ENCODE data around the gene GTF2I. TPM values are rescaled to one million over a fixed set of nuclear protein-coding genes. Genes with fewer than 3 reads are reported as not detected.

GTF2I gene
- total and polyA plus RNA-seq, 2 donors (not counting 3 experiments of a cell fraction or from before 2014, with no cell fraction given) = 47.6 to 242 TPM

- no peaks in the 10 kb centered on the region for H3K79me2 ChIP-seq (ENCODE audit: control insufficient read depth, insufficient read depth, low read length)
- no peak overlapping the region for H3K9ac ChIP-seq (replicated peaks; ENCODE audit: extremely low read depth, insufficient read depth, low read length)
- no peaks in the 10 kb centered on the region for H3K27me3 ChIP-seq (ENCODE audit: control insufficient read depth in 2 of 2, insufficient read depth in 2 of 2, low read length in 2 of 2)
- dilution Hi-C loops (cut with MboI; ENCODE audit: extremely low pct_ligation_motif_present, low sequenced_read_pairs) (no loop called here), intact Hi-C loops (cut with micrococcal nuclease) (no loop called here)
- H2AFZ ChIP-seq (ENCODE audit: low read depth, low read length) = no peak overlapping the region
- no peaks in the 10 kb centered on the region for H3K9me1 ChIP-seq (replicated peaks; ENCODE audit: control insufficient read depth, extremely low read depth, insufficient read depth, low read length)
- H3K4me2 ChIP-seq (ENCODE audit: insufficient read depth, low read length) = no peak overlapping the region
- BruUV-seq (replicated peaks) = no TSS peak
- H3K4me3 ChIP-seq (replicated peaks in 1 of 3; ENCODE audit: insufficient read depth in 1 of 3, low read depth in 1 of 3, low read length in 3 of 3) = no peak overlapping the region
- no peaks in the 10 kb centered on the region for H3K36me3 ChIP-seq (ENCODE audit: control insufficient read depth in 2 of 2, extremely low read depth in 1 of 2, insufficient read depth in 2 of 2, low read length in 2 of 2)
- no peaks in the 10 kb centered on the region for H3K4me1 ChIP-seq (ENCODE audit: control insufficient read depth, extremely low read depth, insufficient read depth, low read length)
- no peak for DNase-seq (ENCODE audit: low read depth, low spot score)
- POLR2A ChIA-PET = no interaction called here
- CTCF ChIA-PET = interaction anchor here (1.3 kb wide), 1 partner anchor 9 kb away, joined by 3 read pairs; no protein-coding TSS in a partner anchor
- no peaks in the 10 kb centered on the region for H3K9me3 ChIP-seq (replicated peaks; ENCODE audit: control insufficient read depth, insufficient read depth, low read length)
- H4K20me1 ChIP-seq (replicated peaks; ENCODE audit: control insufficient read depth, extremely low read depth, insufficient read depth, low read length) = no peaks in the 10 kb centered on the region
- H3K27ac ChIP-seq (ENCODE audit: insufficient read depth, low read depth, low read length) = no peak overlapping the region
- TF ChIP-seq EZH2 (IDR thresholded peaks at IDR 0.05; ENCODE audit: borderline replicate concordance, low read depth, low read length, severe bottlenecking) = no peak
- no peak for TF ChIP-seq POLR2A (IDR thresholded peaks at IDR 0.05; ENCODE audit: low read depth, low read length)
- TF ChIP-seq GATA2 (IDR thresholded peaks at IDR 0.05; ENCODE audit: insufficient read depth, insufficient read length, low read depth, low read length) = no peak
- TF ChIP-seq JUN (IDR thresholded peaks at IDR 0.05; ENCODE audit: borderline replicate concordance, insufficient read depth, insufficient read length, low read depth) = no peak
- no peak for TF ChIP-seq FOS (IDR thresholded peaks at IDR 0.05; ENCODE audit: borderline replicate concordance, insufficient read depth, low read length)
- no peak for TF ChIP-seq MYC (IDR thresholded peaks at IDR 0.05; ENCODE audit: low read depth, low read length)
- TF ChIP-seq POLR2AphosphoS5 (IDR thresholded peaks at IDR 0.05; ENCODE audit: insufficient read depth, low read depth, low read length) = no peak
- TF ChIP-seq MAX (IDR thresholded peaks at IDR 0.05; ENCODE audit: insufficient read depth, insufficient read length) = no peak
- TF ChIP-seq CTCF (IDR thresholded peaks at IDR 0.05; ENCODE audit: extremely low read depth in 1 of 2, insufficient read depth in 1 of 2, low read depth in 1 of 2, low read length in 2 of 2) = no peak
- FAIRE-seq = no peak
Measured at GRCh38 chr7:74623135-74623534, 34.4 kb upstream of the GTF2I start.

Data from endothelial cell of umbilical vein (primary cell).